Neural progenitor cell (in vitro differentiated cells): Measurements from ENCODE around the gene CISD3.

Experiments
- CTCF ChIP-seq: fragments of 200-600 bp; sonication (generic); IDR thresholded peaks from 2 replicates; pipeline ENCODE4 v1.5.1; 2017; ENCODE audit warnings: antibody characterized with exemption, mild to moderate bottlenecking
- EZH2 ChIP-seq: fragments of 200-600 bp; sonication (generic); IDR thresholded peaks from 2 replicates; pipeline ENCODE4 v1.6.1; 2017; ENCODE audit warnings: antibody characterized with exemption, mild to moderate bottlenecking, moderate library complexity
- EZH2phosphoT487 ChIP-seq: fragments of 200-600 bp; sonication (generic); IDR thresholded peaks from 2 replicates; pipeline ENCODE4 v1.6.1; 2017; ENCODE audit warnings: antibody characterized with exemption

- TF ChIP-seq EZH2 (no peak), CTCF (no peak), EZH2phosphoT487 (no peak)
Measured at GRCh38 chr17:38742411-38743308, 12.5 kb downstream of the CISD3 start.
